WTC11 (cell line): ENCODE measurements around the gene PHLDA2. TPM values are rescaled to one million over a fixed set of nuclear protein-coding genes. Genes with fewer than 3 reads are reported as not detected.

Source experiments
- ATAC-seq: fragments of 200-7000 bp; cut with Tn5 transposase; 2 replicates; pipeline ENCODE4 v1.10.0; 2021; ENCODE audit warnings: mild to moderate bottlenecking, moderate library complexity
- CTCF ChIA-PET: fragments of 300-600 bp; sonication (Branson Sonifier 250); formaldehyde crosslinking; loops from one replicate; lab custom pipeline; 2021; ENCODE audit warnings: antibody characterized with exemption; lab: Charles Lee
- POLR2A ChIA-PET: fragments of 350-600 bp; sonication (Branson Sonifier 250); formaldehyde crosslinking; loops from one replicate; lab custom pipeline; 2021; ENCODE audit warnings: antibody characterized with exemption; lab: Charles Lee
- DNase-seq: peaks from one replicate; pipeline ENCODE4 v3.0.0; 2021; ENCODE audit warnings: low spot score
- H3K27ac Mint-ChIP-seq: 2 replicates; pipeline ENCODE4 v1.8.0; 2021; ENCODE audit warnings: mixed read lengths
- H3K27me3 Mint-ChIP-seq: 2 replicates; pipeline ENCODE4 v1.8.0; 2021; ENCODE audit warnings: low read depth, mild to moderate bottlenecking, moderate library complexity, mixed read lengths
- H3K36me3 Mint-ChIP-seq: 2 replicates; pipeline ENCODE4 v1.8.0; 2021; ENCODE audit warnings: mixed read lengths
- H3K4me1 Mint-ChIP-seq: 2 replicates; pipeline ENCODE4 v1.8.0; 2022; ENCODE audit warnings: mixed read lengths
- H3K4me3 Mint-ChIP-seq: 2 replicates; pipeline ENCODE4 v1.8.0; 2021; ENCODE audit warnings: mild to moderate bottlenecking, moderate library complexity, mixed read lengths
- H3K9me3 Mint-ChIP-seq: 2 replicates; pipeline ENCODE4 v1.8.0; 2021; ENCODE audit warnings: mixed read lengths
- CBFB ChIP-seq: sonication (generic); formaldehyde crosslinking; IDR thresholded peaks from 2 replicates; pipeline ENCODE4 v1.8.1; 2022; ENCODE audit warnings: mild to moderate bottlenecking, low read depth, missing genetic modification reagents
- CDX4 ChIP-seq: fragments of 250-450 bp; sonication (Bioruptor Pico); IDR thresholded peaks from 2 replicates; pipeline ENCODE4 v1.9.0; 2021; ENCODE audit warnings: moderate library complexity, mild to moderate bottlenecking, inconsistent platforms, borderline replicate concordance
- ETV6 ChIP-seq: sonication (generic); formaldehyde crosslinking; IDR thresholded peaks from 2 replicates; pipeline ENCODE4 v1.8.1; 2022; ENCODE audit warnings: mild to moderate bottlenecking, missing genetic modification reagents
- FOXK1 ChIP-seq: sonication (generic); formaldehyde crosslinking; IDR thresholded peaks from 2 replicates; pipeline ENCODE4 v1.8.0; 2022; ENCODE audit warnings: mild to moderate bottlenecking, moderate library complexity, missing genetic modification reagents
- HMGA2 ChIP-seq: fragments of 250-450 bp; sonication (Bioruptor Pico); IDR thresholded peaks from 2 replicates; pipeline ENCODE4 v1.4.0; 2021; ENCODE audit warnings: mild to moderate bottlenecking, moderate library complexity
- MLX ChIP-seq: sonication (generic); formaldehyde crosslinking; IDR thresholded peaks from 2 replicates; pipeline ENCODE4 v1.8.1; 2023; ENCODE audit warnings: mild to moderate bottlenecking, missing genetic modification reagents, moderate library complexity
- NR2C2 ChIP-seq: sonication (generic); formaldehyde crosslinking; IDR thresholded peaks from 2 replicates; pipeline ENCODE4 v1.8.0; 2022; ENCODE audit warnings: mild to moderate bottlenecking, missing genetic modification reagents
- NR3C1 ChIP-seq: sonication (generic); formaldehyde crosslinking; conservative IDR thresholded peaks from 2 replicates; pipeline ENCODE4 v1.8.1; 2023; ENCODE audit warnings: low read depth, mild to moderate bottlenecking, missing genetic modification reagents
- OVOL2 ChIP-seq: fragments of 250-450 bp; sonication (Bioruptor Pico); IDR thresholded peaks from 2 replicates; pipeline ENCODE4 v1.9.0; 2021; ENCODE audit warnings: mild to moderate bottlenecking, borderline replicate concordance
- SP1 ChIP-seq: sonication (generic); formaldehyde crosslinking; conservative IDR thresholded peaks from 2 replicates; pipeline ENCODE4 v1.8.1; 2022; ENCODE audit warnings: missing genetic modification reagents
- TEAD4 ChIP-seq: sonication (generic); formaldehyde crosslinking; IDR thresholded peaks from 2 replicates; pipeline ENCODE4 v1.8.0; 2022; ENCODE audit warnings: mild to moderate bottlenecking, missing genetic modification reagents
- ZNF232 ChIP-seq: sonication (generic); formaldehyde crosslinking; IDR thresholded peaks from 2 replicates; pipeline ENCODE4 v1.8.0; 2022; ENCODE audit warnings: mild to moderate bottlenecking, missing genetic modification reagents
- ZNF263 ChIP-seq: sonication (generic); formaldehyde crosslinking; IDR thresholded peaks from 2 replicates; pipeline ENCODE4 v1.8.1; 2022; ENCODE audit warnings: low read depth, mild to moderate bottlenecking, moderate library complexity, missing genetic modification reagents
- ZNF396 ChIP-seq: fragments of 250-450 bp; sonication (Bioruptor Pico); IDR thresholded peaks from 2 replicates; pipeline ENCODE4 v1.8.0; 2021; ENCODE audit warnings: mild to moderate bottlenecking, moderate library complexity, borderline replicate concordance
- ZNF532 ChIP-seq: fragments of 250-450 bp; sonication (Bioruptor Pico); IDR thresholded peaks from 2 replicates; pipeline ENCODE4 v1.9.0; 2021; ENCODE audit warnings: mild to moderate bottlenecking, borderline replicate concordance
- total RNA-seq: library from RNA; stranded (reverse); gene quantifications from 3 replicates; pipeline ENCODE4 v1.2.3, GENCODE V29; 2021
- TF ChIP-seq, protein P1 (sequence below): sonication (generic); formaldehyde crosslinking; conservative IDR thresholded peaks from 2 replicates; pipeline ENCODE4 v1.8.1; 2023; ENCODE audit warnings: mild to moderate bottlenecking, low read depth, missing genetic modification reagents, moderate library complexity
- TF ChIP-seq, protein P2 (sequence below): sonication (generic); formaldehyde crosslinking; IDR thresholded peaks from 2 replicates; pipeline ENCODE4 v1.8.1; 2023; ENCODE audit warnings: mild to moderate bottlenecking, missing genetic modification reagents
- TF ChIP-seq, protein P3 (sequence below): sonication (generic); formaldehyde crosslinking; IDR thresholded peaks from 2 replicates; pipeline ENCODE4 v1.8.0; 2022; ENCODE audit warnings: mild to moderate bottlenecking, missing genetic modification reagents

The PHLDA2 gene
- total RNA-seq, 1 experiment from 2014 or later = 9.6 TPM

DNA sequence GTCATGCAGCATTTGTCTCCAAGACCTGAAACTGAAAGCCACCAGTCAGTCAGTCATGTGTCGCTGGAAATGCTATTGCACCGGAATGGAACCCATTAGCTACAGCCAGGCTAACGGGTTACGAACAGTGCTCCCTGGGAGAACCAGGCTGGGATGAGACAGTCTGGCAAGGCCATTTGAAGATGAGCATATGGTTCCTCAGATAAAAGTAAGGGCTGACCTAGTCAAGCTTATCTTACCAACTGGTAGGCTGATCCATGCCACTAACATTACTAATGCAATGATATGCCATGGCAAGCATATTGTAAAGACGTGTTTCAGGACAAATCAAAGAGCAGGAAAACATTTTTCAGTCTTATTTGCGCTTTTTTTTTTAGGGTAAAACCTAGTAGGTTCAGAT lies 34.5 kb upstream of the PHLDA2 start:
- DNase-seq (no peak), ATAC-seq (no peak)
- ChIA-PET CTCF (no interaction called here), POLR2A (no interaction called here)
- TF ChIP-seq NR2C2 (CRISPR knock-in tag) (no peak), ZNF232 (CRISPR knock-in tag) (no peak), TEAD4 (CRISPR knock-in tag) (no peak), FOXK1 (no peak), SP1 (no peak), HMGA2 (CRISPR knock-in tag) (no peak), CDX4 (CRISPR knock-in tag) (no peak)
- Mint-ChIP-seq H3K27ac (peak overlapping the region; percentile 29), H3K36me3 (peaks cover 83% of the 10 kb centered on the region), H3K27me3 (no peaks in the 10 kb centered on the region; the same call in 1 of the 2 replicates), H3K4me1 (peaks cover 29% of the 10 kb centered on the region), H3K9me3 (no peaks in the 10 kb centered on the region), H3K4me3 (no peak overlapping the region)

- Mint-ChIP-seq H3K4me3 (no peak overlapping the region), H3K9me3 (no peaks in the 10 kb centered on the region), H3K36me3 (peaks cover 83% of the 10 kb centered on the region), H3K27me3 (no peaks in the 10 kb centered on the region; the same call in 1 of the 2 replicates), H3K27ac (peak overlapping the region; percentile 29), H3K4me1 (peaks cover 29% of the 10 kb centered on the region)
- ChIA-PET CTCF (interaction anchor here (0.6 to 0.7 kb wide), 2 partner anchors 60 to 84 kb away, joined by 3 to 4 read pairs; no protein-coding TSS in a partner anchor), POLR2A (no interaction called here)
- no peak for DNase-seq
- TF ChIP-seq, protein P1, sequence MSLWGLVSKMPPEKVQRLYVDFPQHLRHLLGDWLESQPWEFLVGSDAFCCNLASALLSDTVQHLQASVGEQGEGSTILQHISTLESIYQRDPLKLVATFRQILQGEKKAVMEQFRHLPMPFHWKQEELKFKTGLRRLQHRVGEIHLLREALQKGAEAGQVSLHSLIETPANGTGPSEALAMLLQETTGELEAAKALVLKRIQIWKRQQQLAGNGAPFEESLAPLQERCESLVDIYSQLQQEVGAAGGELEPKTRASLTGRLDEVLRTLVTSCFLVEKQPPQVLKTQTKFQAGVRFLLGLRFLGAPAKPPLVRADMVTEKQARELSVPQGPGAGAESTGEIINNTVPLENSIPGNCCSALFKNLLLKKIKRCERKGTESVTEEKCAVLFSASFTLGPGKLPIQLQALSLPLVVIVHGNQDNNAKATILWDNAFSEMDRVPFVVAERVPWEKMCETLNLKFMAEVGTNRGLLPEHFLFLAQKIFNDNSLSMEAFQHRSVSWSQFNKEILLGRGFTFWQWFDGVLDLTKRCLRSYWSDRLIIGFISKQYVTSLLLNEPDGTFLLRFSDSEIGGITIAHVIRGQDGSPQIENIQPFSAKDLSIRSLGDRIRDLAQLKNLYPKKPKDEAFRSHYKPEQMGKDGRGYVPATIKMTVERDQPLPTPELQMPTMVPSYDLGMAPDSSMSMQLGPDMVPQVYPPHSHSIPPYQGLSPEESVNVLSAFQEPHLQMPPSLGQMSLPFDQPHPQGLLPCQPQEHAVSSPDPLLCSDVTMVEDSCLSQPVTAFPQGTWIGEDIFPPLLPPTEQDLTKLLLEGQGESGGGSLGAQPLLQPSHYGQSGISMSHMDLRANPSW (CRISPR knock-in tag) = no peak
- TF ChIP-seq CBFB (CRISPR knock-in tag) = no peak
- TF ChIP-seq ZNF396 = no peak
- no peak for TF ChIP-seq ETV6
- no peak for TF ChIP-seq ZNF532 (CRISPR knock-in tag)
- TF ChIP-seq, protein P2, sequence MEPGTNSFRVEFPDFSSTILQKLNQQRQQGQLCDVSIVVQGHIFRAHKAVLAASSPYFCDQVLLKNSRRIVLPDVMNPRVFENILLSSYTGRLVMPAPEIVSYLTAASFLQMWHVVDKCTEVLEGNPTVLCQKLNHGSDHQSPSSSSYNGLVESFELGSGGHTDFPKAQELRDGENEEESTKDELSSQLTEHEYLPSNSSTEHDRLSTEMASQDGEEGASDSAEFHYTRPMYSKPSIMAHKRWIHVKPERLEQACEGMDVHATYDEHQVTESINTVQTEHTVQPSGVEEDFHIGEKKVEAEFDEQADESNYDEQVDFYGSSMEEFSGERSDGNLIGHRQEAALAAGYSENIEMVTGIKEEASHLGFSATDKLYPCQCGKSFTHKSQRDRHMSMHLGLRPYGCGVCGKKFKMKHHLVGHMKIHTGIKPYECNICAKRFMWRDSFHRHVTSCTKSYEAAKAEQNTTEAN = no peak
- TF ChIP-seq, protein P3, sequence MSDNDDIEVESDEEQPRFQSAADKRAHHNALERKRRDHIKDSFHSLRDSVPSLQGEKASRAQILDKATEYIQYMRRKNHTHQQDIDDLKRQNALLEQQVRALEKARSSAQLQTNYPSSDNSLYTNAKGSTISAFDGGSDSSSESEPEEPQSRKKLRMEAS (CRISPR knock-in tag) = no peak
- no peak for TF ChIP-seq NR3C1 (CRISPR knock-in tag)
- TF ChIP-seq MLX (CRISPR knock-in tag) = no peak
- no peak for TF ChIP-seq ZNF232 (CRISPR knock-in tag)
- TF ChIP-seq ZNF263 (CRISPR knock-in tag) = no peak
- no peak for TF ChIP-seq OVOL2
- no peak for ATAC-seq
These were observed 34.0 kb upstream of the PHLDA2 start for GRCh38 chr11:2963112-2963754.
